Osteocyte (in vitro differentiated cells): ENCODE data around the gene LHFPL5. TPM values are rescaled to one million over a fixed set of nuclear protein-coding genes. Genes with fewer than 3 reads are reported as not detected.

Experiments used
- DNase-seq: peaks from one replicate; pipeline ENCODE4 v3.0.0; 2021; ENCODE audit warnings: mixed read lengths; ENCODE audit not compliant: unreplicated experiment; ENCODE audit errors: extremely low spot score
- H3K27ac Mint-ChIP-seq: one replicate; pipeline ENCODE4 v1.8.0; 2021; ENCODE audit warnings: mild to moderate bottlenecking, mixed read lengths; ENCODE audit not compliant: unreplicated experiment
- H3K27me3 Mint-ChIP-seq: one replicate; pipeline ENCODE4 v1.8.0; 2021; ENCODE audit warnings: mixed read lengths; ENCODE audit not compliant: unreplicated experiment
- H3K36me3 Mint-ChIP-seq: one replicate; pipeline ENCODE4 v1.8.0; 2021; ENCODE audit warnings: mixed read lengths; ENCODE audit not compliant: unreplicated experiment
- H3K4me1 Mint-ChIP-seq: one replicate; pipeline ENCODE4 v1.8.0; 2021; ENCODE audit warnings: mixed read lengths; ENCODE audit not compliant: unreplicated experiment
- H3K4me3 Mint-ChIP-seq: one replicate; pipeline ENCODE4 v1.8.0; 2021; ENCODE audit warnings: mild to moderate bottlenecking, moderate library complexity, mixed read lengths; ENCODE audit not compliant: unreplicated experiment
- H3K9me3 Mint-ChIP-seq: one replicate; pipeline ENCODE4 v1.8.0; 2021; ENCODE audit warnings: mixed read lengths; ENCODE audit not compliant: unreplicated experiment
- CTCF ChIP-seq: fragments of 200-600 bp; sonication (generic); IDR thresholded peaks from 2 replicates; pipeline ENCODE4 v1.5.0; 2021; ENCODE audit warnings: antibody characterized with exemption, mild to moderate bottlenecking, moderate library complexity
- total RNA-seq: library from RNA; stranded (reverse); gene quantifications from 2 replicates; pipeline ENCODE4 v1.2.1, GENCODE V29; 2021

The LHFPL5 gene
- total RNA-seq, 1 donor from 2014 or later: not detected

GRCh38 chr6:35790683-35791082, 14.5 kb upstream of the LHFPL5 start:
- Mint-ChIP-seq H3K36me3 (no peaks in the 10 kb centered on the region), H3K4me1 (no peaks in the 10 kb centered on the region), H3K4me3 (no peak overlapping the region), H3K27ac (no peak overlapping the region), H3K27me3 (peaks cover 52% of the 10 kb centered on the region), H3K9me3 (no peaks in the 10 kb centered on the region)
- DNase-seq: no peak
- no peak for TF ChIP-seq CTCF

- Mint-ChIP-seq H3K4me1 (no peaks in the 10 kb centered on the region), H3K27ac (no peak overlapping the region), H3K27me3 (peaks cover 32% of the 10 kb centered on the region), H3K4me3 (no peak overlapping the region), H3K9me3 (no peaks in the 10 kb centered on the region), H3K36me3 (no peaks in the 10 kb centered on the region)
- no peak for TF ChIP-seq CTCF
- no peak for DNase-seq
Observed at GRCh38 chr6:35794536-35795452, 10.4 kb upstream of the LHFPL5 start.

- TF ChIP-seq CTCF: no peak
- DNase-seq: no peak
- Mint-ChIP-seq H3K4me1 (no peaks in the 10 kb centered on the region), H3K27ac (no peak overlapping the region), H3K27me3 (peaks cover 31% of the 10 kb centered on the region), H3K9me3 (no peaks in the 10 kb centered on the region), H3K36me3 (no peaks in the 10 kb centered on the region), H3K4me3 (no peak overlapping the region)
Observed at GRCh38 chr6:35795453-35796071, 9.6 kb upstream of the LHFPL5 start.

- TF ChIP-seq CTCF: no peak
- no peaks in the 10 kb centered on the region for H3K4me1 Mint-ChIP-seq
- H3K27ac Mint-ChIP-seq: no peak overlapping the region
- no peak overlapping the region for H3K4me3 Mint-ChIP-seq
- H3K27me3 Mint-ChIP-seq: peaks cover 25% of the 10 kb centered on the region
- H3K9me3 Mint-ChIP-seq: no peaks in the 10 kb centered on the region
- no peaks in the 10 kb centered on the region for H3K36me3 Mint-ChIP-seq
- no peak for DNase-seq
Observed at GRCh38 chr6:35796236-35796635, 8.9 kb upstream of the LHFPL5 start.

GRCh38 chr6:35797837-35798526, 7.2 kb upstream of the LHFPL5 start:
- Mint-ChIP-seq H3K4me1 (no peaks in the 10 kb centered on the region), H3K27ac (no peak overlapping the region), H3K36me3 (no peaks in the 10 kb centered on the region), H3K27me3 (peaks cover 24% of the 10 kb centered on the region), H3K9me3 (no peaks in the 10 kb centered on the region), H3K4me3 (no peak overlapping the region)
- no peak for TF ChIP-seq CTCF
- no peak for DNase-seq
